HPDE6-E6E7 (cell line): ENCODE measurements around the gene CSNK1A1.
"Not testable (repeated sequence)": the region's sequence is repeated elsewhere in the genome, so short reads cannot be mapped to it uniquely, and the experiment has no call there.

Experiments used
- DNase-seq: peaks from one replicate; pipeline ENCODE4 v3.0.0; 2011; ENCODE audit warnings: missing footprints; ENCODE audit errors: extremely low spot score

The CSNK1A1 gene

GRCh38 chr5:149572576-149573231 is 21.5 kb upstream of the CSNK1A1 start:
- DNase-seq: no peak

GRCh38 chr5:149572170-149572569 is 20.9 kb upstream of the CSNK1A1 start:
- no peak for DNase-seq

- no peak for DNase-seq
Observed at GRCh38 chr5:149567226-149567625, 16.0 kb upstream of the CSNK1A1 start.

- peak; percentile 78 for DNase-seq
Observed at GRCh38 chr5:149564542-149565140, 13.4 kb upstream of the CSNK1A1 start.

- no peak for DNase-seq
Observed at GRCh38 chr5:149563466-149563865, 12.2 kb upstream of the CSNK1A1 start.

GRCh38 chr5:149561848-149562247 is 10.6 kb upstream of the CSNK1A1 start:
- DNase-seq: peak; percentile 76

- no peak for DNase-seq
Observed at GRCh38 chr5:149559706-149560105, 8.5 kb upstream of the CSNK1A1 start.

- no peak for DNase-seq
Observed at GRCh38 chr5:149552553-149553160, 1.4 kb upstream of the CSNK1A1 start.

- DNase-seq: no peak
Observed at GRCh38 chr5:149552038-149552494, 827 bp upstream of the CSNK1A1 start.

- DNase-seq: no peak
Observed at GRCh38 chr5:149550594-149551226, 529 bp downstream of the CSNK1A1 start.

- DNase-seq: no peak
Observed at GRCh38 chr5:149550268-149550583, 1.0 kb downstream of the CSNK1A1 start.

GRCh38 chr5:149549461-149550267 is 1.6 kb downstream of the CSNK1A1 start:
- DNase-seq: no peak

- DNase-seq: no peak
Observed at GRCh38 chr5:149546974-149547373, 4.3 kb downstream of the CSNK1A1 start.

- DNase-seq: no peak
Observed at GRCh38 chr5:149545327-149545726, 5.9 kb downstream of the CSNK1A1 start.

GRCh38 chr5:149544028-149544420 is 7.2 kb downstream of the CSNK1A1 start:
- DNase-seq: no peak

GRCh38 chr5:149543361-149544027 is 7.7 kb downstream of the CSNK1A1 start:
- no peak for DNase-seq

- no peak for DNase-seq
Observed at GRCh38 chr5:149541893-149542292, 9.3 kb downstream of the CSNK1A1 start.

- DNase-seq: no peak
Observed at GRCh38 chr5:149540089-149540488, 11.2 kb downstream of the CSNK1A1 start.

GRCh38 chr5:149537374-149537975 is 13.8 kb downstream of the CSNK1A1 start:
- DNase-seq: no peak

- DNase-seq: not testable (repeated sequence)
Observed at GRCh38 chr5:149535787-149536186, 15.5 kb downstream of the CSNK1A1 start.

- no peak for DNase-seq
Observed at GRCh38 chr5:149532413-149532812, 18.8 kb downstream of the CSNK1A1 start.
